AG08395 (cell line): ENCODE measurements around the gene COL4A3.

Experiments
- DNase-seq: peaks from one replicate; pipeline ENCODE4 v3.0.0; 2012; ENCODE audit warnings: mixed read lengths, low spot score

The COL4A3 gene

GRCh38 chr2:227341553-227341952 is 177.1 kb downstream of the COL4A3 start:
- DNase-seq = no peak

DNA sequence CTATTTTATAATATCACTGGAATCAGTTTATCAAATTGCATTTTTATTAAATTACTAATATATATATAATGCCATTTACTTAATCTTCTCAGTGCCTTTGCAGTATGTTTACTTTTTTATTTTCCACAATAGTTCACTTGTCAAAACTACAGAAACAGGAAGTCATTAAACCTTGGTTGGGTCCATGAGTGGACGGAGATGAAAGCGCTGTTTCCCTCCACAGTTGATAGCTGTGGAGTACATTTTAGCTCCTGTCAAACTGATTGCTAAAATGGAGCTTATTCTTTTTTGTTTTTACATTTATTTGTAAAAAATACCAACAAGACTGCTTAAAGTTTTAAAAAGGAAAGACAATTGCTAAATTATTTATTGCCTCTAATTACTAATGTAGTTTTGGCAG is 179.8 kb downstream of the COL4A3 start:
- DNase-seq = no peak

- no peak for DNase-seq
Observed at GRCh38 chr2:227347117-227347516, 182.7 kb downstream of the COL4A3 start.

- no peak for DNase-seq
Observed at GRCh38 chr2:227348324-227348723, 183.9 kb downstream of the COL4A3 start.

- no peak for DNase-seq
Observed at GRCh38 chr2:227349989-227350612, 185.7 kb downstream of the COL4A3 start.

DNA sequence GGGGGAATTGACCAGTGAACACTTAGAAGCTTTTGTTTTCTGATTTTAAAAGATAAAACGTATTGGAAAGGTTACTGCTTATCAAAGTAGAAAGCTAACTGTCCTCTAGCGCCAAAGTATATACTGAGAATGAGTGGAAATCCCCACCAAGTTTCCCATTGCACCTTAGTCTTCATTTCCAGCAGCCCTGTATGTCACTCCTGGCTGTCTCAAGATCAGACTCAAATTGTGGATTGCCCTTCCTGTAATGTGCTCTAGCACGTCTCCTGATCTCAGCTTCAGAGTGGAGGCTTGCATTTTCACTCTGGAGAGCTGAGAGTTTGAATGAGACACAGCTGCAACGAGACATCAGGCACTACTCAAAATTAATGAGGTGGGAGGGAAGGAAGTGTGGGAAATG is 187.2 kb downstream of the COL4A3 start:
- DNase-seq = no peak

DNA sequence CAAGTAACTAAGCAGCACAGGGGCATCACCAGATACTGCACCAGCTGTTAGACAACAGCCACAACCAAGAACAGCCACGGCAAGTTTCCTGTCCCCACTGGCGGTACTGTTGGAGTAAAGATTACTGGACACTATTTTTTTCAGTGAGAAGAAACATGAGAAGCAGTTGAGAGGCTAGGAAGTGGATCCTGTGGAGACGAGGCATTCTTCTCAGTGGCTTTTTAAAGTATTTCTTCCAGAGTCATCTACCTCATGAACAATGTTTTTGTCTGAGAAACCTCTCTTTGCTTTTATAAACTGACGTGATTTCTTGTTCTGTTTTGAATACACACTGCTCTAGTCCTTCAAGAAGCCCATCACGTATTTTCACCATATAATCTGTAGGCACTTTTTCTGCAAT is 195.9 kb downstream of the COL4A3 start:
- DNase-seq = no peak

DNA sequence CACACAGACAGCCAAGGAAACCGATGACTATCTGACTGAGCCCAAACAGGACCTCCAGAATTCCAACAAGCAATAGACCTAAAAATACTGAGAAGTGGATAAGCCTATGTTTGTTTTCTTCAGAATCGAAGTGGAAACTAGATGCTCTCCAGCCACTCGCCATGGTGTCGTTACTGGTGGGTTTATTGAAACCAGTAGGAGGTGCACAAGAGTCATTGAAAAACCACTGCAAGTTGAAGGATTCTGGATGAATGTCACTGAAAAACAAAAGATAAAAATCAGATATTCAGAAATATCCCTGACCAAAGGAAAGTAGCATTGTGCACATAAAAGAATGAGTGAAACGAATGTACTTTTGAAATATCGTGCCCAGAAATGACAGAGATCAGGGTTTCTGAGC is 199.3 kb downstream of the COL4A3 start:
- no peak for DNase-seq
